ENCODE data around the gene HNRNPCL2.
"Not testable (repeated sequence)": the region's sequence is repeated elsewhere in the genome, so short reads cannot be mapped to it uniquely, and the experiment has no call there.

The HNRNPCL2 gene

DNA sequence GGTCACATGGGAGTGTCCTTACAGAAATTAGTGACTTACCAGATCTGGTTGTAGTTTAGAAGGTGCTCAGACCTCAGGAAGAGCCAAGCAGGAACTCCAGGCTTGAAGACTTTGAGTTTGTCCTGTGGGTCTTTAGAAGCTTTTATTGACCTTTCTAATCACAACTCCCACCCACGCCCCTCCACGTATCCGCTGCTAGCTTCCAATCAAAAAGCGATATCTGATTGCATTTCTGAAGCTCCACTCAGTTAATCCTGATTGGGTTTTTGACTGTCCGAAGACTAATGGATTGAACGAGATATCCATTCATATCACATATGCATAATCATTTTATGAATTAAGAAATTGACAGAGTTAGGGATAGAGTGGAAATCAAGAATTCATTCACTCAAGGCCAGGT lies at the start of gene HNRNPCL2:
Gene HNRNPCL2 (minus strand): TSS at position 101 of the 400 bp plus-strand sequence. CDS start 454 bp downstream, outside the sequence.
- not testable (repeated sequence) for DNase-seq

DNA sequence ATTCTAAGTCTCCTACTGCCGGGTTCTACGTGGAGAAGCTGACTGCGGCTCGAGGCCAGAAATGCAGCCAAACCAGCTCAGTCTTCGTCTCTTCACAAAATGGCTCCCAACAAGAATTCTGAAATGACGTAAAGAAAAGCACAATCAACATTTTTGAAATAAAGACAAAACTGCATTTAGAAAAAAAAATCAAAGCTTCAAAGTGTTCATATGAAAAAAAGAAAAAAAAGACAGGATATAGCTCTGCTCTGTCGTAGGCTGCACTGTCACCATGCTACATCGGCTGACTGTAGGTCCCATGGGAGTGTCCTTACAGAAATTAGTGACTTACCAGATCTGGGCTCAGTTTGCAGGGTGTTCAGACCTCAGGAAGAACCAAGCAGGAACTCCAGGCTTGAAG lies 48.9 kb upstream of the HNRNPCL2 start, which contains the start of gene HNRNPCL4:
Gene HNRNPCL4 (minus strand): TSS at position 101 of the 400 bp plus-strand sequence. CDS start 164 bp downstream, outside the sequence.
- not testable (repeated sequence) for DNase-seq

DNA sequence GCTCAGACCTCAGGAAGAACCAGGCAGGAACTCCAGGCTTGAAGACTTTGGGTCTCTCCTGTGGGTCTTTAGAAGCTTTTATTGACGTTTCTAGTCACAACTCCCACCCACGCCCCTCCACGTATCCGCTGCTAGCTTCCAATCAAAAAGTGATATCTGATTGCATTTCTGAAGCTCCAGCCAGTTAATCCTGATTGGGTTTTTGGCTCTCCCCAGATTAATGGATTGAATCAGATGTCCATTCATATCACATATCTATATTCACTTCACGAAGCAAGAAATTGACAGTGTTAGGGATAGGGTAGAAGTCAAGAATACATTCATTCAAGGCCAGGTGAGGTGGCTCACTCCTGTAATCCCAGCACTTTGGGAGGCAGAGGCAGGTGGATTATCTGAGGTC lies 39.3 kb upstream of the HNRNPCL2 start, which contains the start of gene PRAMEF26:
Gene PRAMEF26 (minus strand): TSS at position 101 of the 400 bp plus-strand sequence. CDS start 2,914 bp downstream, outside the sequence.
- not testable (repeated sequence) for DNase-seq

DNA sequence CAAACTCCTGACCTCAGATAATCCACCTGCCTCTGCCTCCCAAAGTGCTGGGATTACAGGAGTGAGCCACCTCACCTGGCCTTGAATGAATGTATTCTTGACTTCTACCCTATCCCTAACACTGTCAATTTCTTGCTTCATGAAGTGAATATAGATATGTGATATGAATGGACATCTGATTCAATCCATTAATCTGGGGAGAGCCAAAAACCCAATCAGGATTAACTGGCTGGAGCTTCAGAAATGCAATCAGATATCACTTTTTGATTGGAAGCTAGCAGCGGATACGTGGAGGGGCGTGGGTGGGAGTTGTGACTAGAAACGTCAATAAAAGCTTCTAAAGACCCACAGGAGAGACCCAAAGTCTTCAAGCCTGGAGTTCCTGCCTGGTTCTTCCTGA lies 46.2 kb downstream of the HNRNPCL2 start, which contains the start of gene PRAMEF25:
Gene PRAMEF25 (plus strand): TSS at position 301 of the 400 bp plus-strand sequence. CDS start 2,920 bp downstream, outside the sequence.
- DNase-seq = not testable (repeated sequence)

All from erythroblast (primary cell).